Activated CD4-positive, alpha-beta T cell treated with anti-CD3 and anti-CD28 coated beads, Interleukin-2, amount 10 ng/mL, durations not matched to agents 24 days and 14 days (primary cell): ENCODE results near the gene GRK5. TPM values are rescaled to one million over a fixed set of nuclear protein-coding genes. Genes with fewer than 3 reads are reported as not detected.
A peak's percentile ranks its signal among the peaks of the same experiment; 100 is the strongest.

Experiments
- DNase-seq: peaks from one replicate; pipeline ENCODE4 v3.0.0; 2022
- H3K27ac Mint-ChIP-seq: one replicate; pipeline ENCODE4 v1.8.0; 2022; ENCODE audit warnings: mild to moderate bottlenecking, mixed read lengths
- H3K27me3 Mint-ChIP-seq: one replicate; pipeline ENCODE4 v1.8.0; 2022; ENCODE audit warnings: mixed read lengths
- H3K36me3 Mint-ChIP-seq: one replicate; pipeline ENCODE4 v1.8.0; 2022; ENCODE audit warnings: low read depth, mild to moderate bottlenecking, mixed read lengths
- H3K4me1 Mint-ChIP-seq: one replicate; pipeline ENCODE4 v1.8.0; 2021; ENCODE audit warnings: mixed read lengths
- H3K4me3 Mint-ChIP-seq: one replicate; pipeline ENCODE4 v1.8.0; 2022; ENCODE audit warnings: mild to moderate bottlenecking, moderate library complexity, mixed read lengths
- H3K9me3 Mint-ChIP-seq: one replicate; pipeline ENCODE4 v1.8.0; 2021; ENCODE audit warnings: mixed read lengths
- intact Hi-C: fragments of 100-400 bp; cut with micrococcal nuclease; formaldehyde crosslinking; loops from one replicate; pipeline ENCODE4 v1.15.1; 2023
- total RNA-seq: library from RNA; stranded (reverse); gene quantifications from 2 replicates; pipeline ENCODE4 v1.2.3, GENCODE V29; 2022

GRK5 gene
- total RNA-seq, 1 donor from 2014 or later = 27.3 TPM

DNA sequence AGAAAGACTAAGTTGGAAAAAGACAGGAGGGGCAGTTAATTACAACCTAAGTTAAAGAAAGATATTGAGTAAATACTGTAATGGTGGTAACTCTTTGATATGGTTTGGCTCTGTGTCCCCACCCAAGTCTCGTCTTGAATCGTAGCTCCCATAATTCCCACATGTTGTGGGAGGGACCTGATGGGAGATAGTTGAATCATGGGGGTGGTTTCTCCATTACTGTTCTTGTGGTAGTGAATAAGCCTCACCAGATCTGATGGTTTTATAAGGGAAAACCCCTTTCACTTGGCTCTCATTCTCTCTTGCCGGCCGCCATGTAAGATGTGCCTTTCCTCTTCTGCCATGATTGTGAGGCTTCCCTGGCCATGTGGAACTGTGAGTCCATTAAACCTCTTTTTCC lies 143.8 kb downstream of the GRK5 start:
- no peak for DNase-seq
- no peak overlapping the region for H3K4me3 Mint-ChIP-seq
- H3K36me3 Mint-ChIP-seq = peaks cover 55% of the 10 kb centered on the region

DNA sequence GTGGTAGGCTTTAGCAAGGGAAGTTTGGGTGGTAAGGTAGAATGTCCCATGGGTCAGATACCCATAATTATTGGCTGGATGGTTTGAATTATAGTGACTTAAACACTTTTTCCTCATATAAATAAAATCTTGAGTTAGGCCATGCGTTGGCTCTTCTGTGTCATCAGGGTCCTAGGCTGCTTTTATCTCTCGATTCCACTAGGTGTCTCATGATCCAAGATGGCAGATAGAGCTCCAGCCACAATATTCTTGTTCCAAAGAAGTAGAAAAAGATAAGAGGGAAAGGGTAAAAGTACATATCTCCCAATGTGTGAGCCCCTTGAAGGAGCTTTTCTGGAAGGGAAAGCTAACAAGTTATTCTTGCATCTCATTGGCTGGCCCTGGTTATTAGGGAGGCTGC lies 144.7 kb downstream of the GRK5 start:
- intact Hi-C loops = no loop called here
- peaks cover 20% of the 10 kb centered on the region for H3K9me3 Mint-ChIP-seq
- DNase-seq = no peak
- H3K36me3 Mint-ChIP-seq = peaks cover 63% of the 10 kb centered on the region
- peaks cover 2% of the 10 kb centered on the region for H3K4me1 Mint-ChIP-seq
- no peak overlapping the region for H3K27ac Mint-ChIP-seq
- no peaks in the 10 kb centered on the region for H3K27me3 Mint-ChIP-seq
- no peak overlapping the region for H3K4me3 Mint-ChIP-seq

More for the DNA sequence above, 143.8 kb downstream of the GRK5 start:
- H3K27ac Mint-ChIP-seq = no peak overlapping the region
- H3K4me1 Mint-ChIP-seq = peaks cover 2% of the 10 kb centered on the region
- peaks cover 13% of the 10 kb centered on the region for H3K9me3 Mint-ChIP-seq
- no peaks in the 10 kb centered on the region for H3K27me3 Mint-ChIP-seq
- intact Hi-C loops = no loop called here

DNA sequence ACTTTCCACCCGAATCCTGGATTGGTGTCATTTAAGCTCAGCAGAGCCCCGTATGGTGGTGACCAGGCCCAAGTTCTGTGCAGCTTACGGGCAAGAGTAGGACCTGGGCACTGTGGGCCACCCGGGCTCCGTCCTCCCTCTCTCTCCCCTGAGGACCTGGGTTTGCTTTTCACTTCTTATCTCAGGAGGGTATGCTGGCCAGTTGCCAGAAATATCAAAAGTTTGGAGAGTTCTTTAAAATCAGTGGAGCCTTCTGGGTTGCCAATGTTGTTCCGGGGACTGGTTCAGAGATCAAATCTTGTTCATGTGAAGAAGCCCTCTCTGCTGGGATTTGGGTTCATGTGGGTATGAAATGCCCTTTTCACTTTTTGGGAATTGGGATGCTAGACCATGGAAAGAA lies 145.4 kb downstream of the GRK5 start:
- intact Hi-C loops = no loop called here
- Mint-ChIP-seq H3K36me3 (peaks cover 64% of the 10 kb centered on the region), H3K9me3 (peaks cover 20% of the 10 kb centered on the region), H3K4me3 (no peak overlapping the region), H3K4me1 (peaks cover 2% of the 10 kb centered on the region), H3K27me3 (no peaks in the 10 kb centered on the region), H3K27ac (no peak overlapping the region)
- DNase-seq = no peak

- Mint-ChIP-seq H3K9me3 (peaks cover 20% of the 10 kb centered on the region), H3K4me1 (no peaks in the 10 kb centered on the region), H3K36me3 (peaks cover 60% of the 10 kb centered on the region), H3K27me3 (no peaks in the 10 kb centered on the region), H3K4me3 (no peak overlapping the region), H3K27ac (no peak overlapping the region)
- DNase-seq = no peak
- intact Hi-C loops = no loop called here
These were observed 146.1 kb downstream of the GRK5 start for GRCh38 chr10:119353421-119353820.

GRCh38 chr10:119355930-119356329 lies 148.6 kb downstream of the GRK5 start:
- Mint-ChIP-seq H3K9me3 (peaks cover 28% of the 10 kb centered on the region), H3K36me3 (peaks cover 49% of the 10 kb centered on the region), H3K27me3 (no peaks in the 10 kb centered on the region), H3K4me1 (peaks cover 11% of the 10 kb centered on the region), H3K4me3 (no peak overlapping the region), H3K27ac (no peak overlapping the region)
- DNase-seq = no peak
- intact Hi-C loops = no loop called here

GRCh38 chr10:119357412-119358151 lies 150.2 kb downstream of the GRK5 start:
- H3K4me1 Mint-ChIP-seq = peaks cover 18% of the 10 kb centered on the region
- no peaks in the 10 kb centered on the region for H3K27me3 Mint-ChIP-seq
- no peak overlapping the region for H3K4me3 Mint-ChIP-seq
- no peak for DNase-seq
- H3K27ac Mint-ChIP-seq = no peak overlapping the region
- intact Hi-C loops = no loop called here
- peaks cover 40% of the 10 kb centered on the region for H3K36me3 Mint-ChIP-seq
- H3K9me3 Mint-ChIP-seq = peaks cover 28% of the 10 kb centered on the region

- no peak for DNase-seq
- intact Hi-C loops = no loop called here
- Mint-ChIP-seq H3K27me3 (no peaks in the 10 kb centered on the region), H3K4me3 (no peak overlapping the region), H3K4me1 (peaks cover 18% of the 10 kb centered on the region), H3K9me3 (peaks cover 22% of the 10 kb centered on the region), H3K36me3 (peaks cover 35% of the 10 kb centered on the region), H3K27ac (no peak overlapping the region)
These were observed 150.8 kb downstream of the GRK5 start for GRCh38 chr10:119358152-119358512.

DNA sequence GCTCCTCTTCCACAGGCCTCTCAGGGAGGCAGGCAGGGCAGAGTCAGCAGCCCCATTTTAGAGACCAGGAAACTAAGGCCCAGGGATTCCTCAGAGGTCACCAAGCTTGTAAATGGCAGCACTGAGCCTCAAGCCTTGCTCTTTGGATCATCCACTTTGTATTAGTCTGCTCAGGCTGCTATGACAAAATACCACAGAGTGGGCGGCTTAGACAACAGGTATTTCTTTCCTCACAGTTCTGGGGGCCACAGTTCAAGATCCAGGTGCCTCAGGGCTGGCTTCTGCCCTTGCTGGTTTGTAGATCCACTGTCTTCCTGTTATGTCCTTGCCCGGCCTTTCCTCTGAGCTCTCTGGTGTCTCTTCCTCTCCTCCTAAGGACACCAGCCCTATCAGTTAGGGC lies 151.2 kb downstream of the GRK5 start:
- DNase-seq = no peak
- Mint-ChIP-seq H3K36me3 (peaks cover 35% of the 10 kb centered on the region), H3K4me3 (no peak overlapping the region), H3K27me3 (no peaks in the 10 kb centered on the region), H3K27ac (no peak overlapping the region), H3K4me1 (peaks cover 18% of the 10 kb centered on the region), H3K9me3 (peaks cover 21% of the 10 kb centered on the region)
- intact Hi-C loops = no loop called here

GRCh38 chr10:119359025-119359424 lies 151.7 kb downstream of the GRK5 start:
- H3K36me3 Mint-ChIP-seq = peaks cover 35% of the 10 kb centered on the region
- H3K4me1 Mint-ChIP-seq = peaks cover 18% of the 10 kb centered on the region
- intact Hi-C loops = no loop called here
- no peak overlapping the region for H3K4me3 Mint-ChIP-seq
- no peak overlapping the region for H3K27ac Mint-ChIP-seq
- no peaks in the 10 kb centered on the region for H3K27me3 Mint-ChIP-seq
- peaks cover 21% of the 10 kb centered on the region for H3K9me3 Mint-ChIP-seq
- no peak for DNase-seq

DNA sequence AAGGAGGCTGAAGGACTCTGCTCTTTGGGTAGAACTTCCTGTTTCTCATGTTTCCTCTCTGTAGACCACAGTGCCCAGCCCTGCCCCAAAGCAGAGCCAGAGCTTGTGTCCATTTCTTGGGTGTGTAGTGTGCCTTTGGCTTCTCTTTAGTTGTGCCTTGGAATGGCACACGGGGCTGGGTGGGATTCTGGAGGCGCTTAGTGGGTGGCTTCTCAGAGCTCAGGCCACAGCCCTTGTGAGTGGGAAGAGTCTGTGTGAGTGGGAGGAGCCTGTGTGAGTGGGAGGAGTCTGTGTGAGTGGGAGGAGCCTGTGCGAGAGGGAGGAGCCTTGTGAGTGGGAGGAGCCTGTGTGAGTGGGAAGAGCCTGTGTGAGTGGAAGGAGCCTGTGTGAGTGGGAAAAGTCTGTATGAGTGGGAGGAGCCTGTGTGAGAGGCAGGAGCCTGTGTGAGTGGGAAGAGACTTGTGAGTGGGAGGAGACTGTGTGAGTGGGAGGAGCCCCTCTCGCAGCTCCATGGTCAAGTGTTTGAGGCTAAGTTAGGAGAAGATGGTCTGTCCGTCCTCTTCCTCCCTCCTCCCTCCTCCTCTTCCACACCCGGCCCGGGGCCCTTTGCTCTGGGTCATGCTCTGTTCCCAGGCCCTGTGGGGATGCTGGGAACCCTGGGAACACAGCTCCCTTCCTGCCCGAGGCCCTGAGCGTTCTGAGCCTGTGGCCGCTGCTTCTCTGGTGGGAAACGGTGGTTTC lies 153.0 kb downstream of the GRK5 start:
- H3K4me1 Mint-ChIP-seq = peaks cover 18% of the 10 kb centered on the region
- H3K9me3 Mint-ChIP-seq = peaks cover 21% of the 10 kb centered on the region
- intact Hi-C loops = no loop called here
- H3K27me3 Mint-ChIP-seq = no peaks in the 10 kb centered on the region
- H3K27ac Mint-ChIP-seq = peak overlapping the region; percentile 45
- DNase-seq = peak; percentile 76
- no peak overlapping the region for H3K4me3 Mint-ChIP-seq
- peaks cover 37% of the 10 kb centered on the region for H3K36me3 Mint-ChIP-seq

GRCh38 chr10:119361037-119361436 lies 153.7 kb downstream of the GRK5 start:
- peaks cover 18% of the 10 kb centered on the region for H3K4me1 Mint-ChIP-seq
- no peak overlapping the region for H3K27ac Mint-ChIP-seq
- DNase-seq = no peak
- peaks cover 33% of the 10 kb centered on the region for H3K36me3 Mint-ChIP-seq
- intact Hi-C loops = no loop called here
- no peaks in the 10 kb centered on the region for H3K27me3 Mint-ChIP-seq
- H3K4me3 Mint-ChIP-seq = no peak overlapping the region
- peaks cover 16% of the 10 kb centered on the region for H3K9me3 Mint-ChIP-seq

GRCh38 chr10:119362122-119362521 lies 154.8 kb downstream of the GRK5 start:
- H3K4me3 Mint-ChIP-seq = no peak overlapping the region
- H3K27me3 Mint-ChIP-seq = no peaks in the 10 kb centered on the region
- peaks cover 8% of the 10 kb centered on the region for H3K9me3 Mint-ChIP-seq
- peaks cover 22% of the 10 kb centered on the region for H3K36me3 Mint-ChIP-seq
- no peak for DNase-seq
- H3K4me1 Mint-ChIP-seq = peaks cover 18% of the 10 kb centered on the region
- H3K27ac Mint-ChIP-seq = no peak overlapping the region
- intact Hi-C loops = no loop called here

- Mint-ChIP-seq H3K9me3 (peaks cover 5% of the 10 kb centered on the region), H3K4me1 (peaks cover 18% of the 10 kb centered on the region), H3K36me3 (peaks cover 13% of the 10 kb centered on the region), H3K4me3 (no peak overlapping the region), H3K27me3 (no peaks in the 10 kb centered on the region), H3K27ac (no peak overlapping the region)
- intact Hi-C loops = no loop called here
- DNase-seq = no peak
These were observed 157.6 kb downstream of the GRK5 start for GRCh38 chr10:119364645-119365600.
